Right atrium auricular region (tissue), 2 donors: ENCODE measurements around the gene CSF2RB. TPM values are rescaled to one million over a fixed set of nuclear protein-coding genes. Genes with fewer than 3 reads are reported as not detected.

Experiments
- DNase-seq: peaks from one replicate; pipeline ENCODE4 v3.0.0-alpha.2; 2019; ENCODE audit warnings: low spot score
- H3K27ac ChIP-seq, 2 donors: fragments of 200-600 bp; sonication (generic); 1 replicate in 1 of 2; 2 replicates in 1 of 2; pipeline ENCODE4 v1.5.1; 2016 to 2019
- H3K27me3 ChIP-seq, 2 donors: fragments of 200-600 bp; sonication (generic); one replicate each; pipeline versions ENCODE4 v1.5.1 to v1.6.0; 2017 to 2019
- H3K36me3 ChIP-seq: fragments of 200-600 bp; sonication (generic); one replicate; pipeline ENCODE4 v1.5.1; 2016
- H3K4me1 ChIP-seq, 2 donors: fragments of 200-600 bp; sonication (generic); one replicate each; pipeline versions ENCODE4 v1.5.1 to v1.6.0; 2017 to 2019
- H3K4me3 ChIP-seq, 2 donors: fragments of 200-600 bp; sonication (generic); 1 replicate in 1 of 2; 2 replicates in 1 of 2; pipeline ENCODE4 v1.5.1; 2017 to 2019; ENCODE audit warnings: mild to moderate bottlenecking in 1 of 2, moderate library complexity in 1 of 2
- H3K9me3 ChIP-seq, 2 donors: fragments of 200-600 bp; sonication (generic); one replicate each; pipeline ENCODE4 v1.5.1; 2019
- total RNA-seq, 2 donors: library from RNA; depleted of rRNA; stranded (reverse); fragments of >200 nt; gene quantifications; one replicate each; pipeline ENCODE4 v1.1.0, GENCODE V29; 2016
- TF ChIP-seq, protein P1 (sequence below), 2 donors: fragments of 200-600 bp; sonication (generic); IDR thresholded peaks; one replicate each; pipeline ENCODE4 v1.5.1; 2019; ENCODE audit warnings: antibody characterized with exemption in 2 of 2

CSF2RB gene
- total RNA-seq, 2 donors from 2014 or later, result 1.8 to 4.2 TPM

DNA sequence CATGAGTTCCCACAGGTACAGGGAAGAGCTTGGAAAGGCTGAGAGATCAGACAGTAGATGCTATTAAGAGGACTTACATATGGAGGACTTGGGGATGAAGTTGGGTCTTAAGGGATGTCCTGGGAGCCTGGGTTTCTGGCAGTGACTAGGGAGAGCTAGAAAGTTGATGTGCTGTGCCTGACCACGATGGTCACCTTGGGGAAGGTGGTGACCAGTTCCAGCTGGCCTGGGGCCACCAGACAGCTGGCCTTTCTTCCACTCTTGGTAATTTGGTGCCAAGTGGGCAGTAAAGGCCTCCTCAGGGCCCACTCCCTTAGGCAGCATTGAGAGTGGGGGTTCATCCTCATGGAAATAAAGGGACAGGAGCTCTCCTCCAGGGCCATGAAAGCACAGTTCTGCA is 13.9 kb upstream of the CSF2RB start:
- Histone ChIP-seq H3K27me3 (no peaks in the 10 kb centered on the region), H3K9me3 (peaks cover 0 to 19% of the 10 kb centered on the region in 2 donors), H3K4me1 (no peaks in the 10 kb centered on the region), H3K36me3 (no peaks in the 10 kb centered on the region), H3K4me3 (no peak overlapping the region), H3K27ac (no peak overlapping the region)
- TF ChIP-seq, protein P1, sequence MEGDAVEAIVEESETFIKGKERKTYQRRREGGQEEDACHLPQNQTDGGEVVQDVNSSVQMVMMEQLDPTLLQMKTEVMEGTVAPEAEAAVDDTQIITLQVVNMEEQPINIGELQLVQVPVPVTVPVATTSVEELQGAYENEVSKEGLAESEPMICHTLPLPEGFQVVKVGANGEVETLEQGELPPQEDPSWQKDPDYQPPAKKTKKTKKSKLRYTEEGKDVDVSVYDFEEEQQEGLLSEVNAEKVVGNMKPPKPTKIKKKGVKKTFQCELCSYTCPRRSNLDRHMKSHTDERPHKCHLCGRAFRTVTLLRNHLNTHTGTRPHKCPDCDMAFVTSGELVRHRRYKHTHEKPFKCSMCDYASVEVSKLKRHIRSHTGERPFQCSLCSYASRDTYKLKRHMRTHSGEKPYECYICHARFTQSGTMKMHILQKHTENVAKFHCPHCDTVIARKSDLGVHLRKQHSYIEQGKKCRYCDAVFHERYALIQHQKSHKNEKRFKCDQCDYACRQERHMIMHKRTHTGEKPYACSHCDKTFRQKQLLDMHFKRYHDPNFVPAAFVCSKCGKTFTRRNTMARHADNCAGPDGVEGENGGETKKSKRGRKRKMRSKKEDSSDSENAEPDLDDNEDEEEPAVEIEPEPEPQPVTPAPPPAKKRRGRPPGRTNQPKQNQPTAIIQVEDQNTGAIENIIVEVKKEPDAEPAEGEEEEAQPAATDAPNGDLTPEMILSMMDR (IDR thresholded peaks at IDR 0.05), result no peak
- DNase-seq, result no peak

DNA sequence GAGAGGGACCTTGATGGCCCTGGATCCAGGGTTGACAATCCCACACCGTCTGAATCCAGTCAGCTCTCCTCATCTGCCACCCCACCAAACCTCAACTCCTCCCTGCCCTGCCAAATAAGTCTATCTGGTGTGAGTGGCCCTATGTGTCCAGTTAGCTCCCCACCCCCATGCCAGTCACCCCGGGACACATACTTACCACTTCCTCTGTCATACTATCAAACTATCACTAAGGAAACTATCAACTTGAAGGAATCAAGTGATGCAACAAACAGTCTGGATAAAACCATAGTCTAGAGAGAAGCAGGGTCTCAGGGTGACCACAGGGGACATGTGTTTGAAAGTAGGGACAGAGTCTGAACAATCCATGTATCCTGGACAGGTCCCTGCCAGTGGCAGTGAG is 13.2 kb upstream of the CSF2RB start:
- DNase-seq, result no peak
- H3K36me3 ChIP-seq, result no peaks in the 10 kb centered on the region
- no peaks in the 10 kb centered on the region for H3K4me1 ChIP-seq
- no peaks in the 10 kb centered on the region for H3K27me3 ChIP-seq
- peaks cover 0 to 19% of the 10 kb centered on the region in 2 donors for H3K9me3 ChIP-seq
- no peak overlapping the region for H3K27ac ChIP-seq
- H3K4me3 ChIP-seq, result no peak overlapping the region
- TF ChIP-seq, protein P1 (IDR thresholded peaks at IDR 0.05), result no peak

DNA sequence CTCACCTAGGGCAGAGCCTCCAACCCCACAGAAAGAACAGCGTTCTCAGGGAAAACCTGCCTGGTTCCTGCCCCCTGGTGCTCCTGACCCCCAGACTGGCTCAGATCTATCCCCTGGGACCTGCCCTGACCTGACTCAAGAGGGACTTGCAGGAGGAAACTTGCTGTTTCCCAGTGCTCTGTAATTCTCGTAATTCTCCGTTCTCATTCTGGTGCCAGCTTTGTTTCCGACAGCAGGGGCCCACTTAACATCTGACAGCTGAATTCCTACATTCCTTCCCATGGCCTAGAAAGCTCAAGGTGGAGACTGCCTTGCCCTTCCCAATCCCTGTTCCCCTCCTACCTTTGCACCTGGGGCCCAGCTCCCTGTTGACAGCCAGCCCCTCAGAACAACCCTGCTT is 12.5 kb upstream of the CSF2RB start:
- H3K36me3 ChIP-seq, result no peaks in the 10 kb centered on the region
- DNase-seq, result no peak
- TF ChIP-seq, protein P1 (IDR thresholded peaks at IDR 0.05), result no peak
- H3K4me3 ChIP-seq, result no peak overlapping the region
- H3K27ac ChIP-seq, result no peak overlapping the region
- H3K27me3 ChIP-seq, result no peaks in the 10 kb centered on the region
- H3K9me3 ChIP-seq, result peaks cover 0 to 15% of the 10 kb centered on the region in 2 donors
- H3K4me1 ChIP-seq, result no peaks in the 10 kb centered on the region

DNA sequence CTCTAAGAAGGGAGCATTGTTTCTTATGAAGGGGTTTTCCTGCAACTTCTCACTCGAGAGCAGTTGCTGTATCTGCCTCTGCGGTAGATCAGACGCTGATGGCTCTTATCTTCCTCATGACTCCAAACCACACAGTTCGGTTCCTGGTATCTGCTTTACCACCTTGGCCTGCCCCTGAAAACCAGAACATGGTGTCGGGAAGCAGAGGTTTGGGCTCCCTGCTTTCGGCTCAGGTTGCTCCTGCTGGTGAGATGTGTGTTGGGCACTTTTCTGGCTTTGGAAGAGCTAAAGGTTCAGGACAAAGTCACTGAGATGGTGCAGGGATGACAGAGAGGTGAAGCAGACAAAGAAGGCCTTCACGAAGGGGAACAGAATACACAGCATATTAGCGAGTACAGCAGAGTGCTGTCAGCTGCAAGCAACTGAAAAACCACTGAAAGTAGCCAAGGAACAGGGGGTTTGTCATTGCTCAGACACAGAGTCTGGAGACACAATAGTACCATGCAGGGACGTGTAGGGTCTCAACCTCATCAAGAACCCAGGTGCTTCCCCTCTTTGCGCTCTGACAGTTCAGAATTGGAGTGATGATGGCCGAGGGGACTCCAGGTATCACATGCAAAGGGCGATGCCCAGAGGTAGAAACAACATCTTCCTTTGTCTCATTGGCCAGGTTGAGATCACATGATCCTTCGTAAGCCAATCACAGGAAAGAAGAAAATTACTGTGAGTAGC is 11.9 kb upstream of the CSF2RB start:
- Histone ChIP-seq H3K9me3 (peaks cover 0 to 11% of the 10 kb centered on the region in 2 donors), H3K4me1 (no peaks in the 10 kb centered on the region), H3K27me3 (no peaks in the 10 kb centered on the region), H3K36me3 (no peaks in the 10 kb centered on the region), H3K4me3 (no peak overlapping the region), H3K27ac (no peak overlapping the region)
- TF ChIP-seq, protein P1 (IDR thresholded peaks at IDR 0.05), result no peak
- no peak for DNase-seq

DNA sequence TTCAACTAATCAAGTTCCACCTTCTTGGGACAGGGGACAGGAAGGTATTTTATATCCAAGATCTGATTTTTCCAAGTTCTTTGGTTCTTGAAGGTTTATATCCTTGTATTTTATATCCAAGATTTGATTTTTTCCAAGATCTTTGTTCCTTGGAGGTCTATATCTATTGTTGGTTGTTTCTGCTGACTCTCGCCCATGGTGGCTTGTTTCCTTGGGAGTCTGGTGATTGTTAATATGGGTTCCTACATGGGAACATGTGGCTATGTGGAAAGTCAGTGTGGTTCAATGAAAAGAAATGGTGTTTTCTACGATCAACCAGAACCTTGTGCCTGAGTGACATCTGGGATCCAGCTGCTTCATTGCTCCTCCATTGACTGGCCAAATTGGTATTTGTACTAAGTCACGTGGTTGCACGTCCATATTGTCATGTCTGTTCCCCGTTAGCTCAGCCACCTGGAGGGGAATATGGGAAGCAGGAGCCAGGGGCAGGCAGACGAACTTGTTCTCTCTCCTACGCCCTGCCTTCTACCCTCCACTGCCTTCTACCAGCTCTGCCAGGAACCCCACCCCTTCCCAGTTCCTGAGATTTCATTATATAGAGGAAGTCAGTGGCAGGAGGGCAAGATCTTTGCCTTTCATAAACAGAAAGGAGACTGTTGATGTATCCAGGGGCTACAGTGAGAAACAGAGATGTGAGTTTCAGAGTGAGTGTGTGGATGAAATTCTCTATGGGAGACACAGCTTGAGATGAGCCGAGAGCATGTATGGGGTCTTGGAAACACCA is 11.1 kb upstream of the CSF2RB start:
- Histone ChIP-seq H3K27ac (no peak overlapping the region), H3K36me3 (no peaks in the 10 kb centered on the region), H3K27me3 (no peaks in the 10 kb centered on the region), H3K4me1 (no peaks in the 10 kb centered on the region), H3K9me3 (peaks cover 0 to 11% of the 10 kb centered on the region in 2 donors), H3K4me3 (no peak overlapping the region)
- DNase-seq, result no peak
- TF ChIP-seq, protein P1 (IDR thresholded peaks at IDR 0.05), result no peak
